ENCODE measurements around the gene ASXL2. TPM values are rescaled to one million over a fixed set of nuclear protein-coding genes. Genes with fewer than 3 reads are reported as not detected.

The ASXL2 gene
- total RNA-seq, 1 experiment from 2014 or later = 32.7 TPM

- Histone ChIP-seq H2BK15ac (ENCODE audit: low read depth, low read length) (no peak overlapping the region), H3T11ph (ENCODE audit: low read length) (no peak overlapping the region), H4K8ac (replicated peaks; ENCODE audit: insufficient read length, low read depth, low read length) (no peak overlapping the region), H3K4me1 (ENCODE audit: insufficient read depth, low read length) (no peaks in the 10 kb centered on the region), H3K4ac (ENCODE audit: low read depth, low read length) (no peak overlapping the region), H2BK5ac (ENCODE audit: insufficient read length, low read length) (no peak overlapping the region), H3K18ac (ENCODE audit: insufficient read length, low read depth, low read length) (no peak overlapping the region), H3K4me2 (ENCODE audit: insufficient read depth, insufficient read length, low read length) (no peak overlapping the region), H4K20me1 (ENCODE audit: control insufficient read depth, insufficient read depth, insufficient read length) (no peaks in the 10 kb centered on the region), H3K56ac (ENCODE audit: insufficient read length, low read depth, low read length) (no peak overlapping the region), H3K9me3 (ENCODE audit: control insufficient read depth, low read depth, low read length) (no peaks in the 10 kb centered on the region), H3K27me3 (ENCODE audit: insufficient read depth, low read length) (no peaks in the 10 kb centered on the region), H3K9ac (ENCODE audit: extremely low read depth, insufficient read length, low read length) (no peak overlapping the region), H3K27ac (ENCODE audit: insufficient read length, low read depth, low read length) (no peak overlapping the region), H3K23ac (ENCODE audit: insufficient read length, low read depth, low read length) (no peak overlapping the region), H2BK20ac (ENCODE audit: low read depth, low read length, poor library complexity, severe bottlenecking) (no peak overlapping the region), H3K14ac (ENCODE audit: insufficient read depth, low read length) (no peak overlapping the region), H4K91ac (ENCODE audit: insufficient read length, low read depth, low read length) (no peak overlapping the region), H2AK5ac (ENCODE audit: insufficient read length, low read length) (no peak overlapping the region), H3K79me1 (ENCODE audit: insufficient read depth, low read depth, low read length, poor library complexity, severe bottlenecking) (peaks cover 6% of the 10 kb centered on the region), H3K79me2 (ENCODE audit: insufficient read depth, low read length) (no peaks in the 10 kb centered on the region), H2BK12ac (ENCODE audit: insufficient read length, low read depth, low read length) (no peak overlapping the region), H2BK120ac (ENCODE audit: low read depth, low read length, poor library complexity, severe bottlenecking) (no peak overlapping the region), H3K23me2 (ENCODE audit: insufficient read length, low read depth, low read length, poor library complexity, severe bottlenecking) (no peaks in the 10 kb centered on the region), H2AFZ (ENCODE audit: low read length) (no peak overlapping the region), H4K5ac (ENCODE audit: insufficient read length, low read depth, low read length) (no peak overlapping the region)
- DNase-seq = no peak
- peaks cover 10 to 16% (median 12%) of the 10 kb centered on the region in 3 experiments for H3K36me3 Mint-ChIP-seq (ENCODE audit: insufficient read depth in 1 of 3, low read depth in 3 of 3)
- WGBS (ENCODE audit: extremely low coverage, insufficient read length, low lambda C conversion rate) = no CpG with 5 or more reads among the region's 2 CpGs
- peaks cover 0 to under 1% of the 10 kb centered on the region in 2 experiments; a peak in 1 of 5 replicates for H3K9me3 Mint-ChIP-seq
- no peaks in the 10 kb centered on the region for H3K4me1 Mint-ChIP-seq
- H3K27ac Mint-ChIP-seq = no peak overlapping the region
- no peak overlapping the region for H3K4me3 Mint-ChIP-seq
- TF ChIP-seq CTCF (conservative IDR thresholded peaks at IDR 0.05) = 0 out of 3 replicates have a peak, but pooled peaks have one; percentile 12
- H3K27me3 Mint-ChIP-seq (ENCODE audit: low read depth) = no peaks in the 10 kb centered on the region
These were observed 40.0 kb downstream of the ASXL2 start for GRCh38 chr2:25838152-25838756.
